Fibroblast of the conjunctiva (primary cell): Measurements from ENCODE around the gene TGFBR3.

ENCODE experiments used
- DNase-seq: peaks from one replicate; pipeline ENCODE4 v3.0.0-alpha.2; 2010; ENCODE audit warnings: low read depth

The TGFBR3 gene

GRCh38 chr1:91777630-91778300 is 108.2 kb downstream of the TGFBR3 start:
- DNase-seq, result no peak

- DNase-seq, result no peak
Observed at GRCh38 chr1:91777196-91777595, 108.8 kb downstream of the TGFBR3 start.

GRCh38 chr1:91776068-91776794 is 109.7 kb downstream of the TGFBR3 start:
- DNase-seq, result no peak

GRCh38 chr1:91775227-91775626 is 110.7 kb downstream of the TGFBR3 start:
- no peak for DNase-seq

GRCh38 chr1:91774520-91775203 is 111.3 kb downstream of the TGFBR3 start:
- no peak for DNase-seq

GRCh38 chr1:91771717-91772116 is 114.2 kb downstream of the TGFBR3 start:
- no peak for DNase-seq

- DNase-seq, result no peak
Observed at GRCh38 chr1:91770667-91771268, 115.2 kb downstream of the TGFBR3 start.

GRCh38 chr1:91769742-91770141 is 116.2 kb downstream of the TGFBR3 start:
- no peak for DNase-seq

GRCh38 chr1:91768786-91769725 is 116.9 kb downstream of the TGFBR3 start:
- DNase-seq, result no peak

- DNase-seq, result no peak
Observed at GRCh38 chr1:91768120-91768519, 117.8 kb downstream of the TGFBR3 start.

- DNase-seq, result no peak
Observed at GRCh38 chr1:91766883-91767282, 119.1 kb downstream of the TGFBR3 start.

GRCh38 chr1:91765880-91766443 is 120.0 kb downstream of the TGFBR3 start:
- DNase-seq, result no peak

- no peak for DNase-seq
Observed at GRCh38 chr1:91765293-91765692, 120.7 kb downstream of the TGFBR3 start.

- DNase-seq, result no peak
Observed at GRCh38 chr1:91764471-91765115, 121.4 kb downstream of the TGFBR3 start.

GRCh38 chr1:91763252-91763651 is 122.7 kb downstream of the TGFBR3 start:
- no peak for DNase-seq

- no peak for DNase-seq
Observed at GRCh38 chr1:91761295-91761721, 124.6 kb downstream of the TGFBR3 start.

GRCh38 chr1:91760512-91760911 is 125.4 kb downstream of the TGFBR3 start:
- no peak for DNase-seq

- DNase-seq, result no peak
Observed at GRCh38 chr1:91759076-91759475, 126.9 kb downstream of the TGFBR3 start.

GRCh38 chr1:91757763-91758460 is 128.0 kb downstream of the TGFBR3 start:
- DNase-seq, result peak; percentile 79

GRCh38 chr1:91755702-91756287 is 130.2 kb downstream of the TGFBR3 start:
- no peak for DNase-seq
